ENCODE measurements around the gene NET1.

- TF ChIP-seq EZH2 (IDR thresholded peaks at IDR 0.05; ENCODE audit: borderline replicate concordance, low read length) (no peak), CTCF (IDR thresholded peaks at IDR 0.05; ENCODE audit: low read length) (no peak)
These were observed 57.1 kb downstream of the NET1 start for GRCh38 chr10:5469353-5470061.

Measured in OCI-LY1 (cell line).